Measurements from ENCODE around the gene PPP1R1C. TPM values are rescaled to one million over a fixed set of nuclear protein-coding genes. Genes with fewer than 3 reads are reported as not detected.

PPP1R1C gene
- total RNA-seq, 4 donors from 2014 or later = 1.5 to 6.3 TPM; not detected in 2

- no peak for TF ChIP-seq CTCF (IDR thresholded peaks at IDR 0.05)
- WGBS, 2 donors = 47 to 49% methylated on average over 3 of the region's 3 CpGs
- no peak overlapping the region for H3K4me3 ChIP-seq (ENCODE audit: low read depth, poor library complexity, severe bottlenecking)
- no peak for DNase-seq (ENCODE audit: low spot score in 2 of 2)
- intact Hi-C loops (cut with DNase I; ENCODE audit: low total_unique reads) = no loop called here
Observed at GRCh38 chr2:182090486-182090885, 104.8 kb downstream of the PPP1R1C start.

- H3K4me3 ChIP-seq (ENCODE audit: low read depth, poor library complexity, severe bottlenecking) = no peak overlapping the region
- intact Hi-C loops (cut with DNase I; ENCODE audit: low total_unique reads) = no loop called here
- 63 to 64% methylated on average over 2 of the region's 2 CpGs for WGBS, 2 donors
- no peak for TF ChIP-seq CTCF (IDR thresholded peaks at IDR 0.05)
- TF ChIP-seq POLR2A (IDR thresholded peaks at IDR 0.05) = no peak
- no peak for DNase-seq (ENCODE audit: low spot score in 2 of 2)
Observed at GRCh38 chr2:182097571-182098164, 112.0 kb downstream of the PPP1R1C start.

GRCh38 chr2:182098648-182099047, 113.0 kb downstream of the PPP1R1C start:
- no peak overlapping the region for H3K4me3 ChIP-seq (ENCODE audit: low read depth, poor library complexity, severe bottlenecking)
- intact Hi-C loops (cut with DNase I; ENCODE audit: low total_unique reads) = no loop called here
- DNase-seq (ENCODE audit: low spot score in 2 of 2) = no peak
- WGBS, 2 donors = 78 to 85% methylated on average over 1 of the region's 1 CpG
- TF ChIP-seq POLR2A (IDR thresholded peaks at IDR 0.05) (no peak), CTCF (IDR thresholded peaks at IDR 0.05) (no peak)

- TF ChIP-seq CTCF (IDR thresholded peaks at IDR 0.05) = no peak
- DNase-seq (ENCODE audit: low spot score in 2 of 2) = no peak
- no peak overlapping the region for H3K4me3 ChIP-seq (ENCODE audit: low read depth, poor library complexity, severe bottlenecking)
- intact Hi-C loops (cut with DNase I; ENCODE audit: low total_unique reads) = no loop called here
Observed at GRCh38 chr2:182101263-182101662, 115.6 kb downstream of the PPP1R1C start.

- no peak overlapping the region for H3K4me3 ChIP-seq (ENCODE audit: low read depth, poor library complexity, severe bottlenecking)
- no peak for DNase-seq (ENCODE audit: low spot score in 2 of 2)
- TF ChIP-seq POLR2A (IDR thresholded peaks at IDR 0.05) = no peak
- TF ChIP-seq CTCF (IDR thresholded peaks at IDR 0.05) = no peak
- intact Hi-C loops (cut with DNase I; ENCODE audit: low total_unique reads) = no loop called here
- 50 to 59% methylated on average over 5 of the region's 5 CpGs for WGBS, 2 donors
Observed at GRCh38 chr2:182103526-182103925, 117.9 kb downstream of the PPP1R1C start.

- TF ChIP-seq POLR2A (IDR thresholded peaks at IDR 0.05) = no peak
- TF ChIP-seq CTCF (IDR thresholded peaks at IDR 0.05) = no peak
- intact Hi-C loops (cut with DNase I; ENCODE audit: low total_unique reads) = no loop called here
- DNase-seq (ENCODE audit: low spot score in 2 of 2) = no peak
- WGBS, 2 donors = 82 to 97% methylated on average over 1 of the region's 1 CpG
- no peak overlapping the region for H3K4me3 ChIP-seq (ENCODE audit: low read depth, poor library complexity, severe bottlenecking)
Observed at GRCh38 chr2:182110347-182110746, 124.7 kb downstream of the PPP1R1C start.
